Activated naive CD4-positive, alpha-beta T cell (primary cell): Measurements from ENCODE around the gene KRT79.
"Not testable (repeated sequence)": the region's sequence is repeated elsewhere in the genome, so short reads cannot be mapped to it uniquely, and the experiment has no call there.

Experiments
- DNase-seq, 4 experiments: peaks; one replicate each; lab custom pipeline; 2025; lab: John Stamatoyannopoulos, UW

KRT79 gene

GRCh38 chr12:52860102-52860823 is 26.2 kb upstream of the KRT79 start:
- no peak for DNase-seq

- DNase-seq = no peak
Observed at GRCh38 chr12:52857500-52857899, 23.4 kb upstream of the KRT79 start.

DNA sequence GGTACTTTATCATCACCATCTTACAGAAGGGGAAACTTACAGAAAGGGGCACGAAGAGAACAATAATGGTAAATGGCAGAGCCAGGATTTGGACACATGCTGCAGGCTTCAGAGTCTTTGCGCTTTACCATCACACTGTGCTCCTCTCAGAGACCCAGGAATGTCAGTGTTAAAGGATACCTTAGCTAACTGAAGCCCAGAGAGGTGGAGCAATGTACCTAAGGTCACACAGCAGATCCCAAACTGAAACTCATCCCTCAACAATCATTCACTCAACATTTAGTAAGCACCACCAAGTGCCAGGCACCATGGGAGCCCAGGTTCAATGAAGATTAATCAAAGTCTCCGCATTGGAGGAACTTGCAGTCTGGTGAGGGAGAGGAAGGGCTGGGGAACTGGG is 22.7 kb upstream of the KRT79 start:
- no peak for DNase-seq

GRCh38 chr12:52856077-52856476 is 22.0 kb upstream of the KRT79 start:
- DNase-seq = not testable (repeated sequence)

GRCh38 chr12:52851787-52852186 is 17.7 kb upstream of the KRT79 start:
- no peak for DNase-seq

DNA sequence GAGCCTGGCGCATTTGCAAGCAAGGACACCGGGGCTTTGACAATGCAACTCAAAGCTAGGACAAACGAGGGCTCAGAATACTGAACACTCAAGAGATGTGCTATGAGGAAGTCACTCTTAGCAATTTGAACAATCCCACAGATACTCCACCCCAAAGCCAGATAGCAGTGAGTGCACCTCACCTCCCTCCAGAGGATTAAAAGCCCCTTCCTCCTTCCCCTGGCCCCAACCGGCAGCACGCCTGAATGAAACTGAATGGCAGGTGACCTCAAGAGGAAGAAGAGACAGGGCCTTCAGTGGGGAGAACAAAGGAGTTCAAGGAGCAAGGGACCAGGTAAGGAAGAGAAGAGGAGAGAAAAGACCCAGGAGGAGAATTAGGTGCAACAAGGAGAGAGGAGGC is 16.6 kb upstream of the KRT79 start:
- no peak for DNase-seq

- no peak for DNase-seq
Observed at GRCh38 chr12:52849511-52849910, 15.4 kb upstream of the KRT79 start.

GRCh38 chr12:52848661-52849255 is 14.6 kb upstream of the KRT79 start, which contains the start of gene KRT78:
TSS of gene KRT78 (minus strand) at chr12:52848994. CDS start at chr12:52848930, 64 bp downstream.
- no peak for DNase-seq

DNA sequence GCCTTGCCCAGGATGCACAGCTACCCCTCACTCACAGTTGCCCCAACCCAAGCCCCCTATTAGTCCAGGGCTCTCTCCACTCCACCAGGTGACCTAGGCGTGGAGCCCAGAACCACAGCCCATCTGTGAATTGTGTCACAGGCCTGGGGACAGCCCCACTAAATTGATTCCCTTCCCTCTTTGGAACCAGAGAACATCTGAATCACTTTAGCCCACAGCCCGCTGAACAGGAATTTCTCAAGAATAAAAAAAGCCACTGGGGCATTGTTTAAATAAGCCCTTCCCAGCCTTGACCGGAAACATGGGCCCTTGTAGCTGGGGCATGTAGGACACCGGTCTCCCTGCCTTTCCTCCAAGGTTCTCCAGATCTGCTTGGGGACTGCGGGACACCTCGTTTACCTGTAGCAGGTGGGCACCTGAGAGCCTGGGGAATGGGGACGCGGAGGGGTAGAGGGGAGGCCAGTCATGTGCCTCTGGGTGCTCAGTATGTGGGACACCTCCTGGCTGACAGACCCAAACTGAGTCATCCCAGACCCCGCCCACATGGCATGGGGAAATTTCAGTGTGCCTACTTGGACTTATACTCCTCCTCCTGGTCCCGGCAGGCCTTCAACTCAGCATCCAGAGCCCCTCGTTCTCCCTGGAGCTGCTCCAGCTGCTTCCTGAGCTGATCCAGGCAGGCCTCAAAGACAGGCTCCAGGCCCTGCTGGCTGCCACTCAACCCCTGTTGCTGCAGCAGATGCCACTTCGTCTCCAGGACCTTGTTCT is 13.4 kb upstream of the KRT79 start:
- no peak for DNase-seq

DNA sequence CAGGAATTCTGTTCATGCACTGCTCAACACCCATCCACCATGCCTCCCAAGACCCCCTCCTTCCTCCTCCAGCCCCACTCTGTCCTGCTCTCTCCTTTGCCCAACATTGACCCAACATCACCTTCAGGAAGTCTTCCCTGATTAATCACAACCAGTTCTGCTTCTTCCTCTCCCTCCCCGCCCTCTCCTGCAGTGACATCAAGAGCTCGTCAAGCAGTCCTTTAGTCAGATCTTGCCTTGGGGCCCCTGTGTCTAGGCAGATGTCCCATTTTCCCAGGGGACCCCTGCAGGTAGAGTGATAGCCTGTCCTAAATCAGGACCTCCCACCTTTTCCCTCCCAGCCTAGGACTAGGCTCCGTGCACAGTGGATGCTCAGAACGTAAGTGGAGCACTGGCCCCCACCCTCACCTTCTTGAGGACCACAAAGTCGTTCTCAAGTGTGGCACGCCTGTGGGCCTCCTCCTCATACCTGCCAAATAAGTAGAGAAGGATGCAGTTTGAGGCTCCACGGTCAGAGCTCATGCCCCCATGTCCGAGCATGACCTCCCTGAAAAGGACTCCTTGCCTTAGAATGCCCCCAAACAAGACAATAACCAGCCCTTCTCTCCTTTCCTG is 12.4 kb upstream of the KRT79 start:
- no peak for DNase-seq

GRCh38 chr12:52845946-52846345 is 11.8 kb upstream of the KRT79 start:
- DNase-seq = no peak

DNA sequence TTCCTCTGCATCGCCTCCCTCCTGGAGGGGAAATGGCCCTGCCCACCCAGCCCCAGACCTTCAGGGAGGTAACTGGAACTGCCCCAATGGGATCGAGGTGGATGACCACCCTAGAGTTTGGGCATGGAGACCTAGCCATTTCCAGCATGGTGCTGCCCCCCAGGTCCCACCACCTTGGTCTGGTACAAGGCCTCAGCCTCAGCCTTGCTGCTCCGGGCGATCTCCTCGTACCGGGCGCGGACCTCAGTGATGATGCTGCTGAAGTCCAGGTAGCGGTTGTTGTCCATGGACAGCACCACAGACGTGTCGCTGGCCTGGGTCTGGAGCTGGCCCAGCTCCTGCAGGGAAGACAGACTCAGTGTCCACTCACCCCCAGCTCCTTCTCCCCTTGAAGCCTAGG is 10.3 kb upstream of the KRT79 start:
- DNase-seq = no peak

GRCh38 chr12:52839436-52840105 is 5.5 kb upstream of the KRT79 start:
- DNase-seq = no peak

- DNase-seq = no peak
Observed at GRCh38 chr12:52838609-52839435, 4.7 kb upstream of the KRT79 start.

GRCh38 chr12:52837781-52838608 is 3.9 kb upstream of the KRT79 start:
- no peak for DNase-seq

DNA sequence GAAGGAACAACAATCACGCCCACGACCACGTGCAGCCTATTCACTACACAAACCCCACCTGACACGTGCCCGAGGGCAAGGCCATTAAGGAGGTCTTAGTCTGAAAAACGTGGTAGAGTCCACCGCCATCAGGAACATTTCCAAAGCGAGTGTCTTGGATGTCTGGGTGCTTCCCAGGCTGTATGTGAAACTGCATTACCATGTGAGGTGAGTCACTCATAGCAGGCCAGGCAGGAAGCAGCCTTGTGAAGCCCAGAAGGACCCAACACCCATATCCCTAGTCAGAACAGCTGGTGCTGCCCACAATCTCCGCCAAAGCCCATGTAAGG is 3.3 kb upstream of the KRT79 start:
- DNase-seq = no peak

- no peak for DNase-seq
Observed at GRCh38 chr12:52836491-52837412, 2.6 kb upstream of the KRT79 start.

DNA sequence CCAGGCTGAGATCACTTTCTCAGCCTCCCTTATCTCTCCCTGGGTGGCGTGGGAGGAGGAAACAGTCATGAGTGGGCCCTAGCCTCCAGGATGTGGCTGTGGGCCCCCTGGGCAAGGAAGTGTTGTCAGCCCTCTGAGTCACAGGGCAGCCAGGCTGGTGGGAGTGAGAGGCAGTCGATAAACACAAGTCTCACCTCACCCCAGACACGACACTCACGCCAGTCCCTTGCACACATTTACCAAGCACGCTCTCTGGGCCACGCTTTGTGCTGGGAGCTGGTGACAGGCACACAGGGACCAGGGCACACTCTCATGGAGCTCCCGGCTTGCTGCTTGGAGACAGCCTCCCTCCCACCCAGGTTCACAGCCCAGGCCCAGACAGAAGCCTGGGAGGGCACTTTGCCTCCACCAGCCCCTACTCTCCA is 1.9 kb upstream of the KRT79 start:
- peak in 3 of 4 experiments; percentile 16 to 47 (median 20) for DNase-seq
